SH-SY5Y (cell line): ENCODE data around the gene MR1.

ENCODE experiments used
- GATA2 ChIP-seq: IDR thresholded peaks from 2 replicates; pipeline ENCODE4 v1.6.1; 2011; ENCODE audit warnings: mild to moderate bottlenecking, low read depth, low read length
- GATA3 ChIP-seq: IDR thresholded peaks from 2 replicates; pipeline ENCODE4 v1.6.1; 2011; ENCODE audit warnings: low read depth, mild to moderate bottlenecking, low read length, moderate library complexity

The MR1 gene

GRCh38 chr1:181044449-181044966 lies 10.7 kb downstream of the MR1 start:
- no peak for TF ChIP-seq GATA2
- no peak for TF ChIP-seq GATA3

GRCh38 chr1:181049378-181049777 lies 15.6 kb downstream of the MR1 start:
- TF ChIP-seq GATA2: no peak
- no peak for TF ChIP-seq GATA3

- TF ChIP-seq GATA2 (no peak), GATA3 (no peak)
Measured at GRCh38 chr1:181050922-181051321, 17.1 kb downstream of the MR1 start.

GRCh38 chr1:181056560-181056959 lies 22.8 kb downstream of the MR1 start:
- TF ChIP-seq GATA3 (no peak), GATA2 (no peak)

- no peak for TF ChIP-seq GATA3
- TF ChIP-seq GATA2: no peak
Measured at GRCh38 chr1:181057079-181057478, 23.3 kb downstream of the MR1 start.

GRCh38 chr1:181059435-181059834 lies 25.7 kb downstream of the MR1 start:
- TF ChIP-seq GATA3 (no peak), GATA2 (no peak)

GRCh38 chr1:181060066-181060465 lies 26.3 kb downstream of the MR1 start:
- TF ChIP-seq GATA3 (no peak), GATA2 (no peak)

- no peak for TF ChIP-seq GATA3
- TF ChIP-seq GATA2: no peak
Measured at GRCh38 chr1:181061487-181061886, 27.7 kb downstream of the MR1 start.

- TF ChIP-seq GATA3: no peak
- no peak for TF ChIP-seq GATA2
Measured at GRCh38 chr1:181061891-181062835, 28.4 kb downstream of the MR1 start.

GRCh38 chr1:181062836-181063428 lies 29.1 kb downstream of the MR1 start:
- TF ChIP-seq GATA2 (no peak), GATA3 (no peak)

GRCh38 chr1:181064011-181064623 lies 30.3 kb downstream of the MR1 start:
- TF ChIP-seq GATA3 (no peak), GATA2 (peak; percentile 73; the same call in 1 of the 2 replicates)

GRCh38 chr1:181064702-181065101 lies 30.9 kb downstream of the MR1 start:
- no peak for TF ChIP-seq GATA3
- TF ChIP-seq GATA2: no peak

- no peak for TF ChIP-seq GATA3
- no peak for TF ChIP-seq GATA2
Measured at GRCh38 chr1:181073638-181074037, 39.9 kb downstream of the MR1 start.

- TF ChIP-seq GATA3 (no peak), GATA2 (no peak)
Measured at GRCh38 chr1:181075766-181076350, 42.1 kb downstream of the MR1 start.

GRCh38 chr1:181076852-181077251 lies 43.1 kb downstream of the MR1 start:
- no peak for TF ChIP-seq GATA2
- no peak for TF ChIP-seq GATA3
